Endothelial cell (in vitro differentiated cells): ENCODE measurements around the gene ARHGAP9. TPM values are rescaled to one million over a fixed set of nuclear protein-coding genes. Genes with fewer than 3 reads are reported as not detected.
A peak's percentile ranks its signal among the peaks of the same experiment; 100 is the strongest.
"Not testable (repeated sequence)": the region's sequence is repeated elsewhere in the genome, so short reads cannot be mapped to it uniquely, and the experiment has no call there.

Experiments
- DNase-seq: peaks from one replicate; pipeline ENCODE4 v3.0.0; 2021; ENCODE audit warnings: low spot score
- H3K27ac Mint-ChIP-seq: one replicate; pipeline ENCODE4 v1.8.0; 2021; ENCODE audit warnings: mixed read lengths, inconsistent platforms; ENCODE audit not compliant: unreplicated experiment
- H3K27me3 Mint-ChIP-seq: one replicate; pipeline ENCODE4 v1.8.0; 2021; ENCODE audit warnings: mild to moderate bottlenecking, moderate library complexity, mixed read lengths, inconsistent platforms; ENCODE audit not compliant: unreplicated experiment
- H3K36me3 Mint-ChIP-seq: one replicate; pipeline ENCODE4 v1.8.0; 2021; ENCODE audit warnings: mild to moderate bottlenecking, low read depth, mixed read lengths, inconsistent platforms; ENCODE audit not compliant: unreplicated experiment
- H3K4me1 Mint-ChIP-seq: one replicate; pipeline ENCODE4 v1.8.0; 2021; ENCODE audit warnings: mild to moderate bottlenecking, mixed read lengths, inconsistent platforms; ENCODE audit not compliant: unreplicated experiment
- H3K4me3 Mint-ChIP-seq: one replicate; pipeline ENCODE4 v1.8.0; 2021; ENCODE audit warnings: mild to moderate bottlenecking, mixed read lengths, inconsistent platforms; ENCODE audit not compliant: unreplicated experiment
- H3K9me3 Mint-ChIP-seq: one replicate; pipeline ENCODE4 v1.8.0; 2021; ENCODE audit warnings: mixed read lengths, inconsistent platforms; ENCODE audit not compliant: unreplicated experiment
- total RNA-seq: library from RNA; stranded (reverse); fragmentation: NEBNext Ultra II Directional; extraction: Animal tissue kit (Norgen Biotek cat#: 25700); gene quantifications from one replicate; pipeline ENCODE4 v1.2.1, GENCODE V29; 2021; ENCODE audit not compliant: unreplicated experiment
- TF ChIP-seq, protein P1 (sequence below): fragments of 200-600 bp; sonication (generic); IDR thresholded peaks from one replicate; pipeline ENCODE4 v1.5.0; 2021; ENCODE audit warnings: antibody characterized with exemption; ENCODE audit not compliant: unreplicated experiment

ARHGAP9 gene
- total RNA-seq, 1 donor from 2014 or later = 65.4 TPM

DNA sequence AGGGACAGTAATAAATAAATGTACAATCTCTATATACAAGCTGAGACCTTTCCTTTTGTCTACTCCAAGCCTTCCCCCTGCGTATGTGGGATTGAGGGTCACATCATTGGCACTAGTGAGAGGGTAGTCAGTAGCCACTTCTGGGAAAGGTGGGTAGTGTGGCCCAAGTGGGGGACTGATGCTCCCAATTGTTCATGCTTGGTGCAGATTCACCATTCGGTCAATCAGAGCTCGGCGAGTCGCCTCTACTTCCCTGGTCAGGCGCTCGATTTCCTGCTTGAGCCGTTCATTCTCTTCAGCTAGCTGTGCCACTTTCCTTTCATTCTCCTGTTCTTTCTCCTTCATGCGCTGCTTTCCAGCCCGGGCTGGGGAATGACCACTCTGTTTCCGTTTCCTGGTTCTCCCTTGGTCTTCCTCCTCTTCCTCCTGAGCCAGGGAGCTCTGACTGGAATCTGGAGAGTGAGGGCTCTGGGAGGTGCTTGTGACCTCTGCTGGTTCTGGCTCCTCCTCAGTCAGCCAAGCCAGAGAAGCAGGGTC is 37.0 kb upstream of the ARHGAP9 start:
- TF ChIP-seq, protein P1, sequence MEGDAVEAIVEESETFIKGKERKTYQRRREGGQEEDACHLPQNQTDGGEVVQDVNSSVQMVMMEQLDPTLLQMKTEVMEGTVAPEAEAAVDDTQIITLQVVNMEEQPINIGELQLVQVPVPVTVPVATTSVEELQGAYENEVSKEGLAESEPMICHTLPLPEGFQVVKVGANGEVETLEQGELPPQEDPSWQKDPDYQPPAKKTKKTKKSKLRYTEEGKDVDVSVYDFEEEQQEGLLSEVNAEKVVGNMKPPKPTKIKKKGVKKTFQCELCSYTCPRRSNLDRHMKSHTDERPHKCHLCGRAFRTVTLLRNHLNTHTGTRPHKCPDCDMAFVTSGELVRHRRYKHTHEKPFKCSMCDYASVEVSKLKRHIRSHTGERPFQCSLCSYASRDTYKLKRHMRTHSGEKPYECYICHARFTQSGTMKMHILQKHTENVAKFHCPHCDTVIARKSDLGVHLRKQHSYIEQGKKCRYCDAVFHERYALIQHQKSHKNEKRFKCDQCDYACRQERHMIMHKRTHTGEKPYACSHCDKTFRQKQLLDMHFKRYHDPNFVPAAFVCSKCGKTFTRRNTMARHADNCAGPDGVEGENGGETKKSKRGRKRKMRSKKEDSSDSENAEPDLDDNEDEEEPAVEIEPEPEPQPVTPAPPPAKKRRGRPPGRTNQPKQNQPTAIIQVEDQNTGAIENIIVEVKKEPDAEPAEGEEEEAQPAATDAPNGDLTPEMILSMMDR = no peak
- Mint-ChIP-seq H3K4me3 (peak overlapping the region; percentile 18), H3K27me3 (peaks cover 16% of the 10 kb centered on the region), H3K4me1 (peaks cover 28% of the 10 kb centered on the region), H3K9me3 (no peaks in the 10 kb centered on the region), H3K27ac (peak overlapping the region; percentile 85), H3K36me3 (peaks cover 60% of the 10 kb centered on the region)
- no peak for DNase-seq

DNA sequence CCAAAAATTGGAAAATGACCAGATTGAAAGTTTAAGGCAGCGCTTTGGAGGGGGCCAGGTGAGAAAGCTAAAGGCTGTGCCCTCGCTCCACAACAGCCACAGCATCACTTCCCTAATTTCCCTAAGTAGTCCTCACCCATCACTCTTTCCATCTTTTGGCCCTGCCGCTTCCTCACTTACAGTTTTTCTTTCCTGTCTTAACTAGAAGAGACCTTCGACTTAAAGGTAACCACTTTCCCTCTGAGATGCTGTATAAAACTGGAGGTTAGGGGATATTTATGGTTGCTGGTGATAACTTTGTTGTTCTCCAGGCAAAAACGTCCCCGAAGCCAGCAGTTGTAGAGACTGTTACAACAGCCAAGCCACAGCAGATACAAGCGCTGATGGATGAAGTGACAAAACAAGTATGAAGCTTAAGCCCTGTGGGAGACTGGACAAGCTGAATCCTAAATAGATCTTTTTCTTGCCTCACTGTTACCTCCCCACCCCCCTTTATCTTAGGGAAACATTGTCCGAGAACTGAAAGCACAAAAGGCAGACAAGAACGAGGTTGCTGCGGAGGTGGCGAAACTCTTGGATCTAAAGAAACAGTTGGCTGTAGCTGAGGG is 36.4 kb upstream of the ARHGAP9 start:
- Mint-ChIP-seq H3K9me3 (no peaks in the 10 kb centered on the region), H3K4me1 (peaks cover 23% of the 10 kb centered on the region), H3K36me3 (peaks cover 64% of the 10 kb centered on the region), H3K4me3 (no peak overlapping the region), H3K27ac (peak overlapping the region; percentile 52), H3K27me3 (peaks cover 12% of the 10 kb centered on the region)
- TF ChIP-seq, protein P1 = no peak
- DNase-seq = no peak

DNA sequence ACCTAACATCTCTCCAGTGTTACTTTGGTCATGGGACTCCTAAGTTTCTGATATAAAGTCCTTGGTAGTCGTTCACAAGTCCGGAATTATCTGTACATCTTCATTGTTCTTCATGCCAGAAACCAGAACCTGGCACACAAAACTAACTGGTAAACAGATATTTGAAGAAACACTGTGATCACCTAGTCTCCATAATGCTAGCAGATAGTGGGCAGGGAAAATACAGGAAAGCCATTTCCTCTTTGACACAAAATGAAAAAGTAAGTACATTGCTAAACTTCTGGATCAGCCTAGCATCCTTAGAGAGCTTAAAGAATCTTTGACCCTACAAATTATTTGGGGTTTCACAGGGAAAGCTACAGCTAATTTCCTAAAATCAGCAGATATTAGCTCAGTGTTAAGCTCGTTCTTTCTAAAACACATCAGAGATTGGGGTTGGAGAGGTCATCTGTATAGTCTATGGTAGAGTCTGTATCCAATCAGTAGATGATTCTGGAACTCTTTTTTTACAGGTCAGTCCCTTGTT is 35.8 kb upstream of the ARHGAP9 start:
- peaks cover 64% of the 10 kb centered on the region for H3K36me3 Mint-ChIP-seq

DNA sequence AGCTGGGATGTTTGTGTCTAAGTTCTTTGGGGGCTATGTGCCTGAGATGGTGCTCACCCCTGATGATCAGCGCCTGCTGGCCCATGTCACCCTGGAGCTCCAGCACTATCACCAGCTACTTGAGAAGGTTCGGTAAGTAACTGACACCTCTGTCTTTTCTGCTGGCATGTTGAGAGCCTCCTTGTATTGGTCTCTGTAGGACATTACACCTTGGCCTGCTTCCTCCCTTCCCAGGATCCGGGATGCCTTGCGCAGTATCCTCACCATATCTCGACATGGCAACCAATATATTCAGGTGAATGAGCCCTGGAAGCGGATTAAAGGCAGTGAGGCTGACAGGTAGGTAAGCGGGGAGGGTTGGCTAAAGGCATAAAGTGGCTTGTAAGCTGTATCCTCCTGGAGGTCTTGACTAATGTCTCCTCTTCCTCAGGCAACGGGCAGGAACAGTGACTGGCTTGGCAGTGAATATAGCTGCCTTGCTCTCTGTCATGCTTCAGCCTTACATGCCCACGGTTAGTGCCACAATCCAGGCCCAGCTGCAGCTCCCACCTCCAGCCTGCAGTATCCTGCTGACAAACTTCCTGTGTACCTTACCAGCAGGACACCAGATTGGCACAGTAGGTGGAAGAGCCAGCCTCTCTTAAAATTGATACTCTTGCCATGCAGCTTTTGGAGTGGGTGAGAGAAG is 35.2 kb upstream of the ARHGAP9 start:
- Mint-ChIP-seq H3K27ac (peak overlapping the region; percentile 67), H3K36me3 (peaks cover 64% of the 10 kb centered on the region)

More for the DNA sequence above, 35.8 kb upstream of the ARHGAP9 start:
- Mint-ChIP-seq H3K4me3 (no peak overlapping the region), H3K4me1 (peaks cover 22% of the 10 kb centered on the region), H3K9me3 (no peaks in the 10 kb centered on the region), H3K27ac (peak overlapping the region; percentile 67), H3K27me3 (peaks cover 11% of the 10 kb centered on the region)
- DNase-seq = no peak
- TF ChIP-seq, protein P1 = no peak

DNA sequence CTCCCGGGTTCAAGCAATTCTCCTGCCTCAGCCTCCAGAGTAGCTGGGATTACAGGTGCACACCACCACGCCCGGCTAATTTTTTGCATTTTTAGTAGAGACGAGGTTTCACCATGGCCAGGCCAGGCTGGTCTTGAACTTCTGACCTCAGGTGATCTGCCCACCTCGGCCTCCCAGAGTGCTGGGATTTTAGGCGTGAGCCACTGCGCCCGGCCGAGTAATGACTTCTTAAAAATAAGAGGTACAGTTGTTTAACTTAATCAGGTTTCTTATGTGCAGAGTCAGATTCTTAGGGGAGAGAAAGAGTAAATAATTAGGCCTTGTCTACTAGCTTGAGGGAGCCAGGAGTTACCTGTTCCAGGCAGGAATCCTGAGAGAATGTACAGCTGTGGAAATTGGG is 34.6 kb upstream of the ARHGAP9 start:
- Mint-ChIP-seq H3K4me3 (peak overlapping the region; percentile 31), H3K36me3 (peaks cover 68% of the 10 kb centered on the region), H3K4me1 (peaks cover 20% of the 10 kb centered on the region)
- DNase-seq, H3K27me3 Mint-ChIP-seq, H3K9me3 Mint-ChIP-seq, H3K27ac Mint-ChIP-seq: not testable (repeated sequence)

More for the DNA sequence above, 35.2 kb upstream of the ARHGAP9 start:
- TF ChIP-seq, protein P1 = no peak
- Mint-ChIP-seq H3K27me3 (peaks cover 8% of the 10 kb centered on the region), H3K4me1 (peaks cover 22% of the 10 kb centered on the region), H3K9me3 (no peaks in the 10 kb centered on the region), H3K4me3 (peak overlapping the region; percentile 31)
- no peak for DNase-seq

DNA sequence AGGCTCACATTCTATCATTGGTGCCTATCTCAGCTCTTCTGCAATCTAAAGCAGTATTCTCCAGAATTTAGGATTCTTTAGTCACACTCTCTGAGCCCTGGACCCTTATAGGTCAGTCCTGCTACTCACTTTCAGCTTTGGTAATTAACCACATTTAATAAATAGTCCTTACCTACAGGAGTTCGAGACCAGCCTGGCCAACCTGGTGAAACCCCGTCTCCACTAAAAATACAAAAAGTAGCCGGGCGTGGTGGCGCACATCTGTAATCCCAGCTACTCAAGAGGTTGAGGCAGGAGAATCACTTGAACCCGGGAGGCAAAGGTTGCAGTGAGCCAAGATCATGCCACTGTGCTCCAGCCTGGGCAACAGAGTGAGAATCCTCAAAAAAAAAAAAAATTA is 34.0 kb upstream of the ARHGAP9 start:
- H3K9me3 Mint-ChIP-seq, H3K27me3 Mint-ChIP-seq, H3K4me3 Mint-ChIP-seq, DNase-seq, H3K27ac Mint-ChIP-seq: not testable (repeated sequence)
- H3K36me3 Mint-ChIP-seq = peaks cover 68% of the 10 kb centered on the region
- peaks cover 14% of the 10 kb centered on the region for H3K4me1 Mint-ChIP-seq
